GM20000 (cell line): ENCODE measurements around the gene STYX.

Experiments
- DNase-seq: peaks from one replicate; pipeline ENCODE4 v3.0.0; 2012; ENCODE audit warnings: low spot score
- CTCF ChIP-seq: IDR thresholded peaks from 2 replicates; pipeline ENCODE4 v1.5.1; 2012; ENCODE audit warnings: mild to moderate bottlenecking, control low read depth; ENCODE audit errors: extremely low read depth, missing control alignments

STYX gene

GRCh38 chr14:52790756-52791222 is 60.8 kb downstream of the STYX start:
- no peak for DNase-seq
- no peak for TF ChIP-seq CTCF

- peak; percentile 95 for DNase-seq
- no peak for TF ChIP-seq CTCF
Measured at GRCh38 chr14:52791223-52792096, 61.5 kb downstream of the STYX start, which contains the start of gene GNPNAT1. Gene GNPNAT1 (minus strand): TSS chr14:52791607. CDS start chr14:52784650, 6,957 bp downstream.

GRCh38 chr14:52792097-52792415 is 62.1 kb downstream of the STYX start:
- no peak for TF ChIP-seq CTCF

GRCh38 chr14:52793061-52793460 is 63.1 kb downstream of the STYX start:
- DNase-seq: no peak
- TF ChIP-seq CTCF: no peak

More at GRCh38 chr14:52792097-52792415, 62.1 kb downstream of the STYX start:
- DNase-seq: no peak

GRCh38 chr14:52797653-52798052 is 67.7 kb downstream of the STYX start:
- no peak for DNase-seq
- TF ChIP-seq CTCF: no peak

GRCh38 chr14:52798826-52799225 is 68.9 kb downstream of the STYX start:
- no peak for DNase-seq
- TF ChIP-seq CTCF: no peak

- TF ChIP-seq CTCF: no peak
- no peak for DNase-seq
Measured at GRCh38 chr14:52801014-52801712, 71.2 kb downstream of the STYX start.
